ENCODE measurements around the gene DNAJC10.

DNA sequence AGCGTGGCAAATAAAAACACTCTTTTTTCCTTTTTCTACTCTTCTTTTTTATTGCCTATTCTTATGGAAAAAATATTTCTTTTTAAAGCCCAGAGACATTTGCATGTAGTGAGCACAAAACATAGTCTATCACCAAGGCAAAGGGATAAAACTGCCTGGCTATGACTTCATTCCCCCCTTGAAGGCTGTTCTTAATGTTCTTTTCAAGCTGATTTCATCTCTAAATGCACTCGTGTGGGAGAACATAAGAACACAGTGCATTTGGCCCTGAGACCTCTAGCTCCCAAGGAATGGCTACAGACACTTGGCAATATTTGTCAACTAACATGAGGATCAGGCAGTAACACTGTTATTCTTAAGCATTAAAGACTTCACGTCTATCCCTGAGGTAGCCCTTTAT, 17.4 kb upstream of the DNAJC10 start:
- no peak for TF ChIP-seq CTCF (conservative IDR thresholded peaks at IDR 0.05)
- TF ChIP-seq EZH2 (IDR thresholded peaks at IDR 0.05; ENCODE audit: low read depth) = no peak
